ENCODE data around the gene PPP1R13L.

- TF ChIP-seq CTCF (IDR thresholded peaks at IDR 0.05 in 8 of 11, conservative IDR thresholded peaks at IDR 0.05 in 3 of 11): no peak
- no peak for TF ChIP-seq POLR2AphosphoS5 (IDR thresholded peaks at IDR 0.05)
- no peak for TF ChIP-seq POLR2A (IDR thresholded peaks at IDR 0.05)
Observed at GRCh38 chr19:45352471-45352870, 52.4 kb downstream of the PPP1R13L start.

All from spleen (tissue), 7 donors.